GM21576 (cell line): ENCODE measurements around the gene CXorf49B.

ENCODE experiments used
- ATAC-seq: cut with Tn5 transposase; IDR thresholded peaks from one replicate; pipeline ENCODE4 v1.9.1; 2021; ENCODE audit warnings: mild to moderate bottlenecking, moderate library complexity; ENCODE audit not compliant: unreplicated experiment

Gene CXorf49B

DNA sequence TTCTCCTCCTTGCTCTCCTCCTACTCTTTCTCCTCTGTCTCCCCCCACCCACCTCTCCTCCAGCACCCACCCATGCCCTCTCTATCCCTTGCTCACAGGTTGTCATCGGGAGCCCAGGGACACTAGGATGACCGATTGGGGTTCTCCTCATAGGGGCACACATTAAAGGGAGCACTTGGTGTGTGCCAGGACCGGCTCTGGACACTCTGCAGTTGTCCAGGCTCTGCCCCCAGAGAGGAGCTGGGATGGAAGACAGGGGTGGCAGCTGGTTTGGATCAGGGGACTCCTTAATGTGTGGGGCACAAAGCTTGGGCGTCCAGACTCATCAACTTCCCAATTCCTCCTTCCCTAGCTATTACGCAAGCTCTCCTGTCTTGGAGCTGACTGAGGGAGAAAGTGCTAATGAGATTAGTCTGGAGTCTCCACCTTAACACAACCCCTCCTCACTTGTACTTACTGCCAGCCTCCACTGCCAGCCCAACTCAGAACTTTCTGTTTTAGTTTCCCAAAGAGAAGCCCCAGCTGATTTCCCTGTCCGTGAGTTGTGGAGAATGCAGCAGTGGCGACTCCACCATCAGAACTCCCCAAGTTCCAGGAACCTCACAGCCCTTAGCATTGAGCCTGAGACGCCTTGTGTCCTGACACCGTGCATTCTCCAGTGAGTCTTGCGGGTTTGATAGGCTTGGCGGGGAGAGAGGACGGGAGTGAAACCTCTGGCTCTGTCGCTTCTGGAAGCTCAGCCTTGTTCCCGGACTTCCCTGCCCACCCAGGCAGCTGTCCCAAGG, 52.2 kb downstream of the CXorf49B start:
- ATAC-seq: no peak

DNA sequence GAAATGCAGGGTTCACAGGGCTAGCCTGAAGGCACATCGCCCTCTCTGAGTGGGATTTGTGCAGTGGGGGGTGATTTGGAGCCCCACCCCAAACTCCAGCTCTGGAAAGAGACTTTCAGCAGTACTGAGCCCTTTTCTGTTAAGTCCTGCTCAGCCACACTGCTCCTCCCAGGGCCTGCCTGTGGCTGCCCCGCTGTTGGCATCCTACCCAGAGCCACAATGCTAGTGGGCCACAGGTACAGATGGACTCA, 52.7 kb downstream of the CXorf49B start:
- no peak for ATAC-seq
